M059J (cell line): Measurements from ENCODE around the gene FOXRED2. TPM values are rescaled to one million over a fixed set of nuclear protein-coding genes. Genes with fewer than 3 reads are reported as not detected.
A peak's percentile ranks its signal among the peaks of the same experiment; 100 is the strongest.
"Not testable (repeated sequence)": the region's sequence is repeated elsewhere in the genome, so short reads cannot be mapped to it uniquely, and the experiment has no call there.

ENCODE experiments used
- DNase-seq: peaks from one replicate; pipeline ENCODE4 v3.0.0-alpha.2; 2012; ENCODE audit warnings: low read depth
- total RNA-seq: library from RNA; depleted of rRNA; stranded (reverse); fragments of >200 nt; shearing (Covaris generic); gene quantifications from 2 replicates; pipeline ENCODE4 v1.2.3, GENCODE V29; 2014; rRNA removed

FOXRED2 gene
- 18.0 and 19.6 TPM in 2 replicates for total RNA-seq

DNA sequence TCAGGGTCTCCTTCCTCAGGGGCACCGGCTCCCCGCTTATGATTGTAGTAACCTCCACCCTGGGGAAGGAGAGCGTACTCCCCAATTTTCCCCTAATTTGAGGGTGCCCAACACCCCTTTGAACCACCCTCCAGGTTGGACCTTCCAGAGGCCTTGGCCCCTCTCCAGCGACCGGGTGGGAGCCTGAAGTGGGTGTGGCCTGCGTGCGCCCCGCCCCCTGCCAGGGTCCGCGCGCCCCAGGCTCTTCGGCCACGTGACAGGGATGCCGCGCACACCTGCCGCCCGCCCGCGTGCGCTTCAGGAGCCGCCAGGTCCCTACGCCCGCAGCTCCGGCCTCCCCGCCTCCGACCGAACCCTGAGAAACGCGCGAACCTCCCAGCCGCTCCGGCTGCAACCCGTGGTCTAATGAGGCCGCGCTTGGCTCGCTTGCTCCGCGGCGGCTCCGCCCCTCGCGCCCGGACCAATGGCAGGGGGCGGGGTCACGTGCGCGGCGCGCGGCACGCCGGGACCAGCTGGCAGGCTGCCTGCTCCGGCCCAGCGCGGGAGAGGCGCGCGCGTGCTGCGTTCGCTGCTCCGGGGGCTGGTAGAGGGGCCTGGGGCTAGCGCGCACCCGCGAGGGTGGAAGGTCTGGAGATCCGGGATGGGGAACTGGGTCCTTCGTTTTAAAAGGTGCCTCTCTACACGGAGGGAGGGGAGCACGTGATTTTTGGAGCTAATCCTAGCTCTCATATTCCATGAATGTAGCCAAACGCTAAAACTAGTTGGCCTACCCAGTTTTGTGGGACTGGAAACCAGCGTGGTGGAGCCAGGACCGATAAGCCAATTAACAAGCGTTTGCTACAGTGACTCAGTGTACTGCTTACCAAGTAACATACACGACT lies at the start of gene FOXRED2:
TSS of gene FOXRED2 (minus strand) at position 404 of the 881 bp plus-strand sequence. CDS start 618 bp downstream, outside the sequence.
- peak; percentile 70 for DNase-seq

- DNase-seq: no peak
Measured at GRCh38 chr22:36554098-36554497, 47.3 kb upstream of the FOXRED2 start.

DNA sequence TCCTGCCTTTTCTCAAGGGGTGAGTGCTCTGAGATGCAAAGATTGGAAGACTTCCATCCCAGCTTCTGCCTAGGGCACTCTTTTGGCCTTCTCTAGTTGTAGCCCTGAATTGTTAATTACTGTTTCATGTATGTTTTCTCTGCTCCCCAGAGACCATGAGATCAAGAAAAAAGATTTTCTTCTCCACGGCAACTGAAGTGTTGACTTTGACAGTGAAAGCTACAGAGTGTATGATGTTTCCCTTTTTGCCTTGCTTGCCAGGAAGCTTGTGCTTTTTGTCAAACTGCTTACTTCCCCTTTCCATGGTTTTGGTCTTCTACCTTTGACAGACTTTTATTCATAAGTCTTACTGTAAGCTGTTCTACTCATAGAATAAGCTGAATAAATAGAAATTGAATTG lies 45.4 kb upstream of the FOXRED2 start:
- DNase-seq: no peak

- DNase-seq: no peak
Measured at GRCh38 chr22:36550701-36551495, 44.1 kb upstream of the FOXRED2 start.

- no peak for DNase-seq
Measured at GRCh38 chr22:36549033-36549432, 42.2 kb upstream of the FOXRED2 start.

GRCh38 chr22:36548606-36549005 lies 41.8 kb upstream of the FOXRED2 start:
- DNase-seq: no peak

- DNase-seq: peak; percentile 91
Measured at GRCh38 chr22:36546932-36547331, 40.1 kb upstream of the FOXRED2 start.

- peak; percentile 52 for DNase-seq
Measured at GRCh38 chr22:36546092-36546804, 39.4 kb upstream of the FOXRED2 start.

DNA sequence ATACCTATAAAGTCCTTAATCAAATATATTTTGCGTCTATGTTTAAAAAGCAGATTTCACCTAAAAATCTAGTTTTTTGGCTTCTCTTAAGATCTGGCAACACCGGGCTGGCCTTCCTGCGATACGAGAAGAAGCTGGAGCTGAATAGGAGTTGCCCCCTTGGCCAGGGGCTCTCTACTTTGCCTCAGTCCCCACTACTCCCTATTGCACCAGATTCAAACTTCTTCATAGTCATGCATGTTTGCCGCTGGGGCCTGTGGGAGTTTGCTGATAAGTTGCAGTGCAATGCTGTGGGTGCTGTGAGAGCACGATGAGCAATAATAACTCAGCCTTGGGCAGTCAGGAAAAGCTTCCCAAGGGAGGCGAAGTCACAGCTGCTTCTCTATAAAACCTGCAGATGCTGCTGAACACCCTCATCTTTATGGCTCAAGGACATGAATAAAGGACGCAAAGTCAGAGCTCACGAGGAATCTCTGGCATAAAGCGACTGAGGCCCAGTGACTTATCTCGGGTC lies 37.3 kb upstream of the FOXRED2 start:
- DNase-seq: peak; percentile 55

- DNase-seq: peak; percentile 95
Measured at GRCh38 chr22:36541831-36542411, 35.1 kb upstream of the FOXRED2 start.

DNA sequence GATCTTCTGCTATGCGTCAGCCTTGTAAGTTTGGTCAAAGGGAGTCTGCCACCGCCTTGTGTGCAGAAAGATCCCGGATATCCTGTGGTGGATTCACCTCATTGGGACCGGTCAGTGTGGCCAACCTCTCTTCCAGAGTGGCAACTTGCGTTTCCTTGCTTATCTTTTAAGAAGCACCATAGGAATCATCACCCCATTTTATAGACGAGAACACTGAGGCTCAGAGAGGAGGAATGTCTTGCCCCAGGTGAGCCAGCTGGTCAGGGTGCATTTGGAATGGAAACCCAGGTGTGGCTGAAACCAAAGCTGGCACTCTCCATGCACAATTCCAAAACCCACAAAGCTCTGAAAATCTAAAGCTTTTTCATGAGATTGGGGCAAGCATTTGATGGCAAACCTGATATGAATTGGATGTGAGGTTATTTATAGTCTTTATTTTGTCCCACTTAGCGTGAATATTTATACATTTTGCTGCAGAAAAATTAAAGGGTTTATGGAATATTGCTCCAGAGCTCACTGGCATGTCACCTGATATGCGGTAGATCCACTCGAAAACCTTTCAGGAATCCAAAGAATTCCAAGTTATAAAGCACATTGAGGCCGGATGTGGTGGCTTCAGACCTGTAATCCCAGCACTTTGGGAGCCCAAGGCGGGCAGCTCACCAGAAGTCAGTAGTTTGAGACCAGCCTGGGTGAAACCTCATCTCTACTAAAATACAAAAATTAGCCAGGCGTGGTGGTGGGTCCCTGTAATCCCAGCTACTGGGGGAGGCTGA lies 34.2 kb upstream of the FOXRED2 start:
- peak; percentile 88 for DNase-seq

- DNase-seq: no peak
Measured at GRCh38 chr22:36538529-36538928, 31.7 kb upstream of the FOXRED2 start.

DNA sequence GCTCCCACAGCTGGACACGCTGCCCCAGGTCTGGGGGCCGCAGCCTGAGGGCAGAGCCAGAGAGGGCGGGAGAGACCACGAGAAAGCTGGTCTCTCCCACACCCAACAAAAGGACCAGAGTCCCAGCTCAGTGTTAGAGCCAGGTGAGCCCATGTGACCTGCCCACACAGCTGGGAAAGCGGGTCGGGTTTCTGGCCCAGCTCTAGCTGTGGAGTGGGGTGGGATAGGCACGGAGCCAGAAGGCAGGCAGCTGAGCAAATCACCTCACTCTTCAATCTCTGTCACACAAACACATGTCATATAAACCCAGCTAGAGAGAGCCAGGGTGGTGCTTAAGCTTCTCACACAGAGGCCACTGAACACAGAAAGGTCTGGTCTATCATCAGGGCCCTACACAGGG lies 29.9 kb upstream of the FOXRED2 start:
- no peak for DNase-seq

DNA sequence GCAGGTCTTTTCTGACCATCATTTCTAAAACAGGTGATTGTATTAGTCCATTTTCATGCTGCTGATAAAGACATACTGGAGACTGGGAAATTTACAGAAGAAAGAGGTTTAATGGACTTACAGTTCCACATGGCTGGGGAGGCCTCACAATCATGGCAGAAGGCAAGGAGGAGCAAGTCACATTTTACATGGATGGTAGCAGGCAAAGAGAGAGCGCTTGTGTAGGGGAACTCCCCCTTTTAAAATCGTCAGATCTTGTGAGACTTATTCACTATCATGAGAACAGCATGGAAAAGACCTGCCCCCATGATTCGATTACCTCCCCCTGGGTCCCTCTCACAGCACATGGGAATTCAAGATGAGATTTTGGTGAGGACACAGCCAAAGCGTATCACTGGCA lies 26.5 kb upstream of the FOXRED2 start:
- not testable (repeated sequence) for DNase-seq

GRCh38 chr22:36532466-36532865 lies 25.6 kb upstream of the FOXRED2 start:
- no peak for DNase-seq

- DNase-seq: peak; percentile 98
Measured at GRCh38 chr22:36528795-36529751, 22.2 kb upstream of the FOXRED2 start, which contains the start of gene EIF3D. Gene EIF3D (minus strand): TSS chr22:36529166. CDS start chr22:36526121, 3,045 bp downstream.

- DNase-seq: no peak
Measured at GRCh38 chr22:36528341-36528740, 21.5 kb upstream of the FOXRED2 start.

- DNase-seq: no peak
Measured at GRCh38 chr22:36522662-36523061, 15.8 kb upstream of the FOXRED2 start.

GRCh38 chr22:36520423-36520822 lies 13.6 kb upstream of the FOXRED2 start:
- no peak for DNase-seq
